SH-SY5Y (cell line): ENCODE data around the gene ZHX3.

Source experiments
- GATA2 ChIP-seq: IDR thresholded peaks from 2 replicates; pipeline ENCODE4 v1.6.1; 2011; ENCODE audit warnings: mild to moderate bottlenecking, low read depth, low read length
- GATA3 ChIP-seq: IDR thresholded peaks from 2 replicates; pipeline ENCODE4 v1.6.1; 2011; ENCODE audit warnings: low read depth, mild to moderate bottlenecking, low read length, moderate library complexity

Gene ZHX3

DNA sequence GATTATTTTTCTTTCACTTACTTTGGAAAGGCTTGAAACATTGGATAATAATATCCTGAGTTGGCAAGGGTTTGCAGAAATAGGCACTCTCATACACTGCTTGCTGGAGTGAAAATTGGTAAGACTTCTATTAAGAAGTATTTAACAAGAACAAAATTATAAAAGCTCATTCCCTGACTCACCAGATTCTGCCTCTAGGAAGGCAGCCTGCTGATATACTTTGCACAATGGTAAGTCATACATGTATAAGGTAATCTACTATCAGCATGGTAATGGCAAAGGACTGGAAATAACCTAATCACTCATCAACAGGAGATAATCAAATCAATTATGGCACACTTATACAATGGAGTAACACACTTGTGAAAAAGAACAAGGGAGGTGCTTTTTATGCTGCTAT lies 94.4 kb downstream of the ZHX3 start:
- TF ChIP-seq GATA2 (no peak), GATA3 (no peak)

DNA sequence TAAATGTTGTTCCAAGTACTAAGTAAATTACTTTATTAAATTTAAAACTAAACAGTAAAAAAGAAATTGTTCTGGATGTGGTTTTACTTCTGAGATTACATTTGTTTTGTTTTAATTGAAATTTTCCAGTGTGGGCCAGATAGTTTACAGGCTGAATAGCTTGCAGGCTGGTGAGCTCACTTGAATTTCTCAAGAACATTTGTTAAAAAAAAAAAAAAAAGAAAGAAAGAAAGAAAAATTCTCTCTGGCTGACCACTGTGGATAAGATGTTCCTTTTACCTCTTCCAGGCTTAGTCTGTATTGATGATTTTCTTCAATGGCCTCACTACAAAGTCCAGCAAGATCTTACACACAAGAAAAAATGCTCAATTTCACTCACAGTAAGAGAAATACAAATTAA lies 94.8 kb downstream of the ZHX3 start:
- TF ChIP-seq GATA2 = no peak
- no peak for TF ChIP-seq GATA3

DNA sequence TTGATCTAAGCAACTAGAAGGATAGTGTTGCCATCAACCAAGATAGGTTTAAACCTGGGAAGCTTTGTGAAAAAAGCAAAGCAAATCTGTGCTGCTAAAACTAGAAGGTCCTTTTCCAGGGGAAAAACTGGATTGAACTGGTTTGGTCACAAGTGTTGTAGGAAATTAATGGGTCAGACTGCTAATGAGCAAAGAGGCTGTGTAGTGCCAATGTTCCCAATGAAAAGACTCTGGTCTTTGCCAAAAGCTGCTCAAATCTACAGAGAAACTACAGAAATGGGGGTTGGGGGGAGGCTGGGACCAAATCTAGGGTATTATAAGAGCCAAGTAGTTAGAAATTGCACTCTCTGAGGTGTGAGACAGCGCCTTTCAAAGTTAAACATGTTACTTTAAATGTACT lies 95.2 kb downstream of the ZHX3 start:
- no peak for TF ChIP-seq GATA2
- TF ChIP-seq GATA3 = no peak

DNA sequence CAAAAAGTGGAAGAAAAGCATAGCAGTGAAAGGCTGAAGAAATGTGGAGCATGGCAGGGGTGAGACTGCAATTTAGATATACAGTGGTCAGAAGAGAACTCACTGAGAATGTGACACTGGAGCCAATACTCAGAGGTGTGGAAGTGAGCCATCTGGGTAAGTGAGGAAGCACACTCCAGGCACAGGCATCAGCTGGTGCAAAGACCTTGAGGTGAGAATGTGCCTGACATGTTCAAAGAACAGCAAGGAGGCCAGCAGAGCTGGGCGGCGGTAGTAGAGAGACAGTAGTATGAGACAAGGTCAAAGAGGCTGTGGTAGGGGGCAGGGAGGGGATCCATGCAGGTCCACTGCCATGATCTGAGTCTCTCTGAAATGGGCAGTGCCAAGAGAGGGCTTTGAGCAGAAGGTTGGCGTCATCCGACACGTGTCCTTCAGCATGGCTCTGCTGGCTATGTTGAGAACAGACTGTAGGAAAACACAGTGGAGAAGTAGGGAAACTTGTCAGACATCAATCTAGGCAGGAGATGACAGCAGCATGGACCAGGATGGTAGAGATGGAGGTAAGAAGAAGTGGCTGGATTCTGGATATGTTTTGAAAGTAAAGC lies 95.8 kb downstream of the ZHX3 start:
- no peak for TF ChIP-seq GATA2
- no peak for TF ChIP-seq GATA3

GRCh38 chr20:41219824-41220223 lies 97.7 kb downstream of the ZHX3 start:
- TF ChIP-seq GATA2 = no peak
- TF ChIP-seq GATA3 = no peak

GRCh38 chr20:41218466-41218865 lies 99.1 kb downstream of the ZHX3 start:
- TF ChIP-seq GATA3 = no peak
- no peak for TF ChIP-seq GATA2

- no peak for TF ChIP-seq GATA2
- no peak for TF ChIP-seq GATA3
Measured at GRCh38 chr20:41217422-41217821, 100.1 kb downstream of the ZHX3 start.

DNA sequence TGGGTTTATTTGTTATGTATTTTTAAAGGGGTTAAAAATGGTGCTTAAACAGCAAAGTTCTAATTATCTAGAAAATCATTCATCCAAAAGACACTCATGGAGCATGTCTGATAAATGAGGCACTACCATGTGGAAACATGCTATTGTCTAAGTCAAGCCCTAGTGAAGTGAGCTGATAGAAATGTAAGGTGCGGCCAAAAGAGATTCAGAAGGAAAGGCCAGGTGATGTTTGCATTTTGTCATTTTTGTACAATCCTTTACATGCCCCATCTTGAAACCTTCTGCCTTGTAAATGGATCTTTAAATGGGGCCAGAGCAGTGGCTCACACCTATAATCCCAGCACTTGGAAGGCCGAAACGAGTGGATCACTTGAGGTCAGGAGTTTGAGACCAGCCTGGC lies 102.9 kb downstream of the ZHX3 start:
- no peak for TF ChIP-seq GATA2
- no peak for TF ChIP-seq GATA3

GRCh38 chr20:41214202-41214601 lies 103.3 kb downstream of the ZHX3 start:
- TF ChIP-seq GATA3 (no peak), GATA2 (no peak)

GRCh38 chr20:41213150-41213820 lies 104.2 kb downstream of the ZHX3 start:
- TF ChIP-seq GATA2 (no peak), GATA3 (no peak)

- TF ChIP-seq GATA3 = no peak
- no peak for TF ChIP-seq GATA2
Measured at GRCh38 chr20:41205313-41205712, 112.2 kb downstream of the ZHX3 start.

DNA sequence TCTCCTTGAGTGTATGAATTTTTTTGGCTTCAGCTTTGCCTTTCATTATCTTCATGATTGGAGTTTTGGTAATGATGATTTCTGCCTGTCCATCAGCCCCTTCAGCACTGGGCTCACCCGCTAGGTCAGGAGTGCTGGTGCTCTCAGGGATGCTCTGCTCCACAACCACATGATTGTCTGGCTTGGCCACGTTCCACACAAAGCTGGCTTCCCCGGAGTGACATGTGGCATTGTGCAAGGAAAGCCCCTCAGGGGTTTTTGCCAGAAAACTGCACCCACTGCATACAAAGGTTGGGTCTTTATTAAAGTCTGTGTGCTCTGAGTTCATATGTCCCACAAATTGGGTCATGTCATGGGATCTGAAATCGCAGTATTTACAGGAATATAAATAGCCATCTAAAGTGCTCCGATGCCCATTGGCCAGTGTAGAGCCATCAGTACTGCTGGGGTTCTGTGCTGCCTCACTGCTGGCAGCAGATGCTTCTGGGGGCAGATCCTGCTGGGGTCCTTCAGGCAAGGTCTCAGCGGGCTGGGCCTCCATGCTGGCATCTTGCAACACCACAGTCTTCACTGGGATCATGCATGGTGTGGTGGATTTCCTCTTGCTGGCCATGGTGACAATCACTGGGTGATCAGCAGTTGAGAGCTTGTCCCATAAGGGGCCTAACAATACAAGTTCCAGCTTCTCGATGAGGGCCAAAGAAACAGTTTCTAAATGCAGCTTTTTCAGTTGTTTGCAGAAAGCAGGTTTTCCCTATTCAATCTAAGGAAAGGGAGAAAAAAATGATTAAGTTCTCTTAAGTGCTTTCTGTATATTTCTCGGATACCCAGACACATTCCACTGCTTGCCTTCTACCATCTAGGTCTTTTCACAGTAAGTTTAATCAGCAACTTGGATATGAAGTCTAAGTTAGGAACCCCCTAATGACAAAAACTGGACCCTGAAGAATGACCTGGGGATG lies 112.9 kb downstream of the ZHX3 start:
- TF ChIP-seq GATA3 (no peak), GATA2 (no peak)

GRCh38 chr20:41203660-41204059 lies 113.9 kb downstream of the ZHX3 start:
- no peak for TF ChIP-seq GATA2

DNA sequence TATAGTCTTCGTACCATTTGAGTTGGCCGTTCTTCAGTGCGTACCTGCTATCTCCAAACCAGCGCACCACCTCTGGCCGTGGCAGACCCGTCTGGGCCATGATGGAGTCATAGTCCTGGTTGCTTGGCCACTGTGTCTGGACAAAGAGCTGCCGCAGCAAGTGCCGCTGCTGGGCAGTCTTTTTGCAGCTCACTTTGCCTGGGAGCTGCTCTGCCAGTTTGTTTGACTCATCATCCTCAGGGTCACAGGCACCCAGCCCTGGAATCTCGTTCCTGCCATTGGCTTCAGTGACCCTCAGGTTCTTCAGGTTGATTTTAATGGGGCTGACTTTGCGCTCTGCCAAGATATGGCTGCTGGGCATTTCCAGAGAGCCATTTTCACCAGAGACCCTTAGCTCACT lies 115.1 kb downstream of the ZHX3 start:
- TF ChIP-seq GATA3 (no peak), GATA2 (no peak)

DNA sequence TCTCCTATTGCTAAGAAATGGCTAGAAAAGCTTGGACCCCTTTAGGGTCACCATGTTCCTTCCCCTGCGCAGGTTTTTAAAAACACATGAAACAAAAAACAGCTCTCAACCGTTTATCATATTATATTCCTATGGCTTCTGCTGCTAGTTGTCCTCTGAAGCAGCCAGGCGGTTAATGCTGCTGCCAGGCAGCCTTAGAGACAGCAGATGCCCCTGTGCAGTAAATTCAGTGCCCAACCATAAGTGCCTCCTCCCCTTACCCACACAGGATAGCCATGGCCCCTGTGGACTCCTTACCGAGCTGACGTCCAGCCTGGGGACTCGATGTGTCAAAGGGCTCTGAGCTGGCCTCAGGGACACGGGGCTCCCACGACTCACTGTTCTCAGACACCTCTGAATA lies 115.8 kb downstream of the ZHX3 start:
- no peak for TF ChIP-seq GATA2
- no peak for TF ChIP-seq GATA3
